Tibial nerve (tissue), 4 donors: ENCODE results near the gene USP53. TPM values are rescaled to one million over a fixed set of nuclear protein-coding genes. Genes with fewer than 3 reads are reported as not detected.
A peak's percentile ranks its signal among the peaks of the same experiment; 100 is the strongest.

Experiments used
- DNase-seq, 2 donors: peaks; one replicate each; pipeline ENCODE4 v3.0.0-alpha.2; 2019; ENCODE audit warnings: low spot score in 2 of 2
- H3K27ac ChIP-seq, 4 donors: fragments of 200-600 bp; sonication (generic) in 3 of 4; one replicate each; pipeline ENCODE4 v1.5.1; 2017 to 2019; ENCODE audit warnings: mild to moderate bottlenecking in 1 of 4
- H3K27me3 ChIP-seq, 2 donors: fragments of 200-600 bp; sonication (generic) in 1 of 2; one replicate each; pipeline versions ENCODE4 v1.5.1 to v1.6.0; 2017 to 2019
- H3K36me3 ChIP-seq, 3 donors: fragments of 200-600 bp; sonication (generic); one replicate each; pipeline ENCODE4 v1.5.1; 2018 to 2019
- H3K4me1 ChIP-seq, 4 donors: fragments of 200-600 bp; sonication (generic) in 3 of 4; one replicate each; pipeline ENCODE4 v1.5.1; 2017 to 2019
- H3K4me3 ChIP-seq, 4 donors: fragments of 200-600 bp; sonication (generic) in 3 of 4; one replicate each; pipeline ENCODE4 v1.5.1; 2017 to 2019; ENCODE audit warnings: mild to moderate bottlenecking in 1 of 4, moderate library complexity in 1 of 4
- H3K9me3 ChIP-seq, 4 donors: fragments of 200-600 bp; sonication (generic) in 3 of 4; one replicate each; pipeline ENCODE4 v1.5.1; 2017 to 2019
- EP300 ChIP-seq, 2 donors: sonication (generic); formaldehyde crosslinking; IDR thresholded peaks; one replicate each; pipeline ENCODE4 v1.6.1; 2017; ENCODE audit warnings: antibody characterized with exemption in 2 of 2, mild to moderate bottlenecking in 1 of 2
- POLR2A ChIP-seq, 2 donors: fragments of 450-650 bp; IDR thresholded peaks; one replicate each; pipeline ENCODE4 v1.6.1; 2017; ENCODE audit warnings: antibody characterized with exemption in 2 of 2, mild to moderate bottlenecking in 2 of 2, moderate library complexity in 2 of 2
- WGBS, 2 donors: methylation state at CpG; one replicate each; pipeline ENCODE4 v1.1.5; 2018; 5-methylcytosine and 5-hydroxymethylcytosine counted together
- total RNA-seq, 4 donors: library from RNA; depleted of rRNA; stranded (reverse); fragments of >200 nt; gene quantifications; one replicate each; pipeline ENCODE4 v1.1.0, GENCODE V29; 2016
- TF ChIP-seq, protein P1 (sequence below), 5 experiments: fragments of 200-600 bp in 3 of 5; fragments of 450-650 bp in 2 of 5; sonication (generic) in 3 of 5; IDR thresholded peaks; one replicate each; pipeline ENCODE4 v1.5.1; 2016 to 2019; ENCODE audit warnings: antibody characterized with exemption in 5 of 5, mild to moderate bottlenecking in 3 of 5, moderate library complexity in 2 of 5

USP53 gene
- total RNA-seq, 4 donors from 2014 or later, result 549 to 892 (median 654) TPM

DNA sequence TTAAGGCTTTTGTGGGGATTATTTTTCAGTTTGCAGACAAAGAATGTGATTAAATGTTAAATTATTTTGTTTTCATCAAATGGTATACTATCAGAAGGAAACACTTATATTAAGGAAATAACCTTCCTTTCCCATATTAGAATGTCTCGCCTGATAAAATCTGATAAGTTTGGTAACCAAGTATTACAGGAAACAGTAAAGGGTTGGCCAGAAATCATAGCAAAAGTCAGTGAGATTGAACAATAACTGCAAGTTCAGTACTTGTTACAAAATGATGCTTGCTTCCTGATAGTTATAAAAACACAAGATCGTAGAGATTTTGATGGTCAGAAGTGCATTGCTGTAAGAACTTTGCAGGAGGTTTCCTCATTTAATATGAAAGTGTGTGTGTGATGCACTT is 68.9 kb downstream of the USP53 start:
- Histone ChIP-seq H3K4me3 (no peak overlapping the region), H3K36me3 (peaks cover 0 to 23% (median 0%) of the 10 kb centered on the region in 3 donors), H3K9me3 (no peaks in the 10 kb centered on the region), H3K27ac (peak overlapping the region in 1 of 4 donors; percentile 36), H3K27me3 (no peaks in the 10 kb centered on the region), H3K4me1 (peaks cover 0 to 55% (median 18%) of the 10 kb centered on the region in 4 donors)
- no peak for TF ChIP-seq POLR2A (IDR thresholded peaks at IDR 0.05)
- TF ChIP-seq, protein P1, sequence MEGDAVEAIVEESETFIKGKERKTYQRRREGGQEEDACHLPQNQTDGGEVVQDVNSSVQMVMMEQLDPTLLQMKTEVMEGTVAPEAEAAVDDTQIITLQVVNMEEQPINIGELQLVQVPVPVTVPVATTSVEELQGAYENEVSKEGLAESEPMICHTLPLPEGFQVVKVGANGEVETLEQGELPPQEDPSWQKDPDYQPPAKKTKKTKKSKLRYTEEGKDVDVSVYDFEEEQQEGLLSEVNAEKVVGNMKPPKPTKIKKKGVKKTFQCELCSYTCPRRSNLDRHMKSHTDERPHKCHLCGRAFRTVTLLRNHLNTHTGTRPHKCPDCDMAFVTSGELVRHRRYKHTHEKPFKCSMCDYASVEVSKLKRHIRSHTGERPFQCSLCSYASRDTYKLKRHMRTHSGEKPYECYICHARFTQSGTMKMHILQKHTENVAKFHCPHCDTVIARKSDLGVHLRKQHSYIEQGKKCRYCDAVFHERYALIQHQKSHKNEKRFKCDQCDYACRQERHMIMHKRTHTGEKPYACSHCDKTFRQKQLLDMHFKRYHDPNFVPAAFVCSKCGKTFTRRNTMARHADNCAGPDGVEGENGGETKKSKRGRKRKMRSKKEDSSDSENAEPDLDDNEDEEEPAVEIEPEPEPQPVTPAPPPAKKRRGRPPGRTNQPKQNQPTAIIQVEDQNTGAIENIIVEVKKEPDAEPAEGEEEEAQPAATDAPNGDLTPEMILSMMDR (IDR thresholded peaks at IDR 0.05), result no peak
- no peak for TF ChIP-seq EP300 (IDR thresholded peaks at IDR 0.05)
- WGBS, 2 donors, result 69 to 77% methylated on average over 2 of the region's 2 CpGs
- DNase-seq, result no peak

DNA sequence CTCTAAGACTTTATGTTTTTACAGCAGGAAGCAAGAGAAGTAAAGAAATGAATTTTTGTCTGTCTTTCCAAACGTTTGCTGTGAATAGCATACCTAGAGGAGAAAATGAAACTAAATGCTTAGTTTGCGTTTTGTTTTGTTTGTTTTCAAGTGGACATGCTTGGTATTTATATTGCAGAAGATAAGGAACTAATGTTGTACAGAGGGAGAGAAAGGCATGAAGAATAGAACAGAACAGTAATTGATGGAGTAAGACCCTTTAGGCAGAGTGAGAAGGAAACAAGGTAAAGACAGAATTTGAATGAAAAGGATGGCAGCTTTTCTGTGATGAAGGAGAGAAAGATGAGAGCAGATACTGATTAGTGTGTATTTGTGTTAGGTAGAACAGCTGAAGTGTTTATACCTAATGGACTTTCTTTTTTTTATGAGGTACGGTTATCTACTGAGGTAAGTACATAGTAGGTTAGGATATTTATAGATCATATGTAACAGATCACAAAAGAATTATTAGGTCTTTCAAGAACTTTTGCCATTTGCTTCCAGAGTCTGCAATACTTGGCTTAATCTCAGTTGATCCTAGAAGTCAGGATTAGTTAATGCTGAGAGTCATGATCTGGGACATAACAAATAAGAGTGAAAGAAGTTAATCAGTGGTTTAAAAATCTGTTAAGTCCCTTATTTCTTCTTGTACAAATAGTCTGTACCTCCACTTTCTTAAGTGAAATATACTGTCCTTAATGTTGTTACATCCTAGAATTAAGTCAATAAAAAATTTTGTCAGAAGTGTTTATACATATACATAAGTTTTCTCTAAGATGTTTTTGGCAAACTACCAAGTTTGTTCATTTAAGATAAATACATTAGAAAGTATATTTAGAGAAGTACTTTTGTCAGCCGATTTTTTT is 72.6 kb downstream of the USP53 start:
- WGBS, 2 donors, result 10 to 11% methylated on average over 4 of the region's 4 CpGs
- TF ChIP-seq POLR2A (IDR thresholded peaks at IDR 0.05), result no peak
- TF ChIP-seq EP300 (IDR thresholded peaks at IDR 0.05), result no peak
- TF ChIP-seq, protein P1 (IDR thresholded peaks at IDR 0.05), result peak in 1 of 5 experiments; percentile 22
- Histone ChIP-seq H3K9me3 (no peaks in the 10 kb centered on the region), H3K36me3 (peaks cover 0 to 29% (median 0%) of the 10 kb centered on the region in 3 donors), H3K4me3 (peak overlapping the region in 1 of 4 donors; percentile 13), H3K27me3 (no peaks in the 10 kb centered on the region), H3K4me1 (peaks cover 0 to 76% (median 18%) of the 10 kb centered on the region in 4 donors), H3K27ac (peak overlapping the region in 2 of 4 donors; percentile 51 to 62)
- DNase-seq, result no peak

DNA sequence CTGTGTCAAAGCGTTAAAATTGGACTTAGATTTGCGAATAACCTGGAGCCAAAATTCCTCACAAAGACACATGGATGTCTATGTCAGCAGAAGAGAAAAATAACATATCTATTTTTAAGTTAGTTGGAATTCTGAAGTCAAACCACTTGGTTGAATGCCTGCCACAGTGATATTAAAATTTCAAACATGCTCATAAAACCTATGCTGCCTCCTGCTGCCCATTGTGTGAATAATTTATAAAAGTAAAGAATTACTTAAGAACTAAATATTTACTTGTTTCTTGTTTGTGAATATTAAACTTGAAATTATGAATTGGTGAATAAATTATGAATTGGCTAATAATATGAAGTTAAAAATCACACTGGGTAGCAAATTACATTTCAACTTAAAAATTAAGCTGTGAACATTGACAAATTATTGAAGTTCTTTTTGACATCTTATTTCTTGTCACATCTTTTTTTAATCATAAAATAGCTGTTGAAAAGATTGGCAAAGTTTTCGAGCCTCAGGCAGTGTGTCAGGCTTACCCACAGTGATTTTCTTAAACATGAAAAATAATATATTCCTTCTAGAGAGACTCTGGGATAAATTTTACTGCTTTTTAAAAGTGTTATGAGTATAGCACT is 74.0 kb downstream of the USP53 start:
- TF ChIP-seq, protein P1 (IDR thresholded peaks at IDR 0.05), result peak; percentile 46 to 62 (median 59)
- no peak for TF ChIP-seq POLR2A (IDR thresholded peaks at IDR 0.05)
- Histone ChIP-seq H3K27ac (peak overlapping the region in 2 of 4 donors; percentile 51 to 62), H3K27me3 (no peaks in the 10 kb centered on the region), H3K36me3 (peaks cover 0 to 28% (median 0%) of the 10 kb centered on the region in 3 donors), H3K4me3 (no peak overlapping the region), H3K4me1 (peaks cover 0 to 69% (median 18%) of the 10 kb centered on the region in 4 donors), H3K9me3 (no peaks in the 10 kb centered on the region)
- peak in 1 of 2 donors; percentile 41 for DNase-seq
- WGBS, 2 donors, result 16 to 22% methylated on average over 3 of the region's 3 CpGs

DNA sequence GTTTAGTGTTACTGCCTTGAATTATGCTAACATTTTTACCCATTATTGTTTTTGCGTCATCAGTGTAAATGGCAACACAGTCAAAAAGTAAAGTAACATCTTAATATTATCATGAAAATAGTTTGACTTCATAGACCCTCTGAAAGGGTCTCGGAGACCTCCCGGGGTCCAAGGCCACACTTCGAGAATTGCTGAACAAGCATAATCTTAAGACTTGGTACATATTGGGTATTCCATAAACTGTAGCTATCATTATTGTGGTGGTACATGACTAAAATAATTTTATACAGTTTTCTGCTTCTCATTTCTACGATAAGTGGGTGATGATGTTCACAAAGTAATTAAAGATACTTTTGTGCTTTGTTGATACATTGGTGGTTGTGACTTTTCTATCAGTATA is 76.8 kb downstream of the USP53 start:
- H3K36me3 ChIP-seq, result peaks cover 0 to 49% (median 4%) of the 10 kb centered on the region in 3 donors
- WGBS, 2 donors, result 94% methylated on average over 5 of the region's 5 CpGs

More for the DNA sequence above, 76.8 kb downstream of the USP53 start:
- H3K9me3 ChIP-seq, result no peaks in the 10 kb centered on the region
- no peak overlapping the region for H3K27ac ChIP-seq
- no peaks in the 10 kb centered on the region for H3K27me3 ChIP-seq
- TF ChIP-seq, protein P1 (IDR thresholded peaks at IDR 0.05), result no peak
- no peak for TF ChIP-seq EP300 (IDR thresholded peaks at IDR 0.05)
- no peak for TF ChIP-seq POLR2A (IDR thresholded peaks at IDR 0.05)
- H3K4me1 ChIP-seq, result peaks cover 0 to 42% (median 11%) of the 10 kb centered on the region in 4 donors
- H3K4me3 ChIP-seq, result no peak overlapping the region
- no peak for DNase-seq
